HCT116 (cell line): Measurements from ENCODE around the gene MAPK8IP1. TPM values are rescaled to one million over a fixed set of nuclear protein-coding genes. Genes with fewer than 3 reads are reported as not detected.

Experiments
- ATAC-seq: fragments of 200-7000 bp; cut with Tn5 transposase; 2 replicates; pipeline ENCODE4 v1.9.1; 2020; ENCODE audit warnings: mild to moderate bottlenecking, moderate library complexity
- BruUV-seq: library from RNA; stranded (reverse); fragments of 400-500 nt; replicated peaks from 2 replicates; lab custom pipeline; 2021; lab: Mats Ljungman, UMichigan
- CTCF ChIA-PET: fragments of 300-600 bp; sonication (Branson Sonifier 250); formaldehyde crosslinking; loops from one replicate; lab custom pipeline; 2021; ENCODE audit warnings: antibody characterized with exemption; lab: Charles Lee
- POLR2A ChIA-PET: fragments of 300-600, 350-600 bp; sonication (Branson Sonifier 250); formaldehyde crosslinking; loops from one replicate; lab custom pipeline; 2021; ENCODE audit warnings: antibody characterized with exemption; lab: Charles Lee
- RAD21 ChIA-PET, 2 experiments: fragments of 300-600 bp; sonication (Branson Sonifier 250); formaldehyde crosslinking; loops; one replicate each; lab custom pipeline; 2023; ENCODE audit warnings: low total read pairs in 2 of 2; ENCODE audit not compliant: uncharacterized antibody in 2 of 2, unreplicated experiment in 2 of 2, low non-redundant PET in 1 of 2; lab: Charles Lee
- DNase-seq: peaks from one replicate; pipeline ENCODE4 v3.0.0-alpha.2; 2010; ENCODE audit warnings: low read depth, low spot score
- H2AFZ ChIP-seq: fragments of 200-600 bp; shearing (Covaris generic), sonication (generic); 2 replicates; pipeline ENCODE4 v1.6.1; 2017; ENCODE audit warnings: low read depth, mixed run types, mixed read lengths, antibody characterized with exemption, low read length; ENCODE audit not compliant: poor library complexity, severe bottlenecking
- H3K27ac ChIP-seq: 2 replicates; pipeline ENCODE4 v1.5.1; 2012; ENCODE audit warnings: low read depth, low read length
- H3K27me3 ChIP-seq: fragments of 200-600 bp; sonication (generic); 2 replicates; pipeline ENCODE4 v1.6.1; 2016; ENCODE audit warnings: mixed run types, low read length, mixed read lengths; ENCODE audit not compliant: insufficient read depth
- H3K36me3 ChIP-seq, 2 experiments: fragments of 200-500 bp in 1 of 2; fragments of 200-600 bp in 1 of 2; sonication (Bioruptor generic) in 1 of 2; sonication (generic) in 1 of 2; 2 replicates each; pipeline versions ENCODE4 v1.5.1 to v1.6.1; 2014 to 2016; ENCODE audit warnings: low read length in 2 of 2, inconsistent platforms in 1 of 2, mixed read lengths in 1 of 2, mixed run types in 1 of 2; ENCODE audit not compliant: insufficient read depth in 2 of 2, control insufficient read depth in 1 of 2
- H3K4me1 ChIP-seq, 2 experiments: fragments of 200-600 bp in 1 of 2; sonication (generic) in 1 of 2; 2 replicates each; pipeline versions ENCODE4 v1.5.1 to v1.6.1; 2012 to 2017; ENCODE audit warnings: low read length in 2 of 2, inconsistent platforms in 1 of 2, mild to moderate bottlenecking in 1 of 2, mixed read lengths in 1 of 2, mixed run types in 1 of 2, moderate library complexity in 1 of 2; ENCODE audit not compliant: insufficient read depth in 2 of 2, control insufficient read depth in 1 of 2
- H3K4me2 ChIP-seq: fragments of 200-600 bp; sonication (generic); 2 replicates; pipeline ENCODE4 v1.6.1; 2017; ENCODE audit warnings: mixed run types, low read length, mixed read lengths
- H3K4me3 ChIP-seq, 2 experiments: fragments of 200-600 bp in 1 of 2; sonication (generic) in 1 of 2; replicated peaks in 1 of 2; 2 replicates each; pipeline ENCODE4 v1.5.1; 2011 to 2016; ENCODE audit warnings: low read length in 2 of 2, control low read depth in 1 of 2, low read depth in 1 of 2, mild to moderate bottlenecking in 1 of 2, mixed read lengths in 1 of 2, mixed run types in 1 of 2
- H3K79me2 ChIP-seq: fragments of 200-600 bp; sonication (generic); 2 replicates; pipeline ENCODE4 v1.6.1; 2017; ENCODE audit warnings: mild to moderate bottlenecking, mixed run types, low read length, moderate library complexity, mixed read lengths; ENCODE audit not compliant: insufficient read depth
- H3K9ac ChIP-seq: fragments of 200-600 bp; sonication (generic); 2 replicates; pipeline ENCODE4 v1.6.1; 2016; ENCODE audit warnings: low read length, mixed read lengths
- H3K9me2 ChIP-seq: fragments of 200-600 bp; sonication (generic), shearing (Covaris generic); 2 replicates; pipeline ENCODE4 v1.6.1; 2017; ENCODE audit warnings: mixed run types, mild to moderate bottlenecking, moderate library complexity; ENCODE audit not compliant: insufficient read depth
- H3K9me3 ChIP-seq, 2 experiments: fragments of 200-500 bp in 1 of 2; fragments of 200-600 bp in 1 of 2; sonication (Bioruptor generic) in 1 of 2; sonication (generic) in 1 of 2; 2 replicates each; pipeline ENCODE4 v1.6.1; 2014 to 2017; ENCODE audit warnings: low read length in 2 of 2, mixed read lengths in 2 of 2, inconsistent platforms in 1 of 2, low read depth in 1 of 2, mild to moderate bottlenecking in 1 of 2, mixed run types in 1 of 2, moderate library complexity in 1 of 2; ENCODE audit not compliant: control insufficient read depth in 1 of 2, insufficient read depth in 1 of 2
- H4K20me1 ChIP-seq: fragments of 200-600 bp; sonication (generic), shearing (Covaris generic); 2 replicates; pipeline ENCODE4 v1.6.1; 2017; ENCODE audit warnings: mixed run types, mild to moderate bottlenecking, moderate library complexity; ENCODE audit not compliant: insufficient read depth
- ATF3 ChIP-seq: IDR thresholded peaks from 2 replicates; pipeline ENCODE4 v1.6.1; 2012
- CBX3 ChIP-seq: IDR thresholded peaks from 2 replicates; pipeline ENCODE4 v1.6.1; 2012; ENCODE audit warnings: low read depth
- ELF1 ChIP-seq: IDR thresholded peaks from 2 replicates; pipeline ENCODE4 v1.6.1; 2012; ENCODE audit warnings: low read depth, borderline replicate concordance
- EZH2 ChIP-seq: fragments of 200-600 bp; sonication (generic); IDR thresholded peaks from 2 replicates; pipeline ENCODE4 v1.6.1; 2017; ENCODE audit warnings: antibody characterized with exemption, mixed run types
- FOSL1 ChIP-seq: IDR thresholded peaks from 2 replicates; pipeline ENCODE4 v1.6.1; 2012; ENCODE audit warnings: low read depth
- MAX ChIP-seq: IDR thresholded peaks from 2 replicates; pipeline ENCODE4 v1.6.1; 2012
- POLR2A ChIP-seq: IDR thresholded peaks from 2 replicates; pipeline ENCODE4 v1.7.0; 2011; ENCODE audit warnings: borderline replicate concordance; ENCODE audit not compliant: insufficient read depth, insufficient read length; ENCODE audit errors: extremely low read depth
- POLR2AphosphoS5 ChIP-seq: IDR thresholded peaks from 2 replicates; pipeline ENCODE4 v1.6.1; 2011; ENCODE audit warnings: mild to moderate bottlenecking, low read depth, low read length, moderate library complexity
- REST ChIP-seq: IDR thresholded peaks from 2 replicates; pipeline ENCODE4 v1.6.1; 2012; ENCODE audit warnings: low read depth
- SIN3A ChIP-seq: IDR thresholded peaks from 2 replicates; pipeline ENCODE4 v1.6.1; 2012; ENCODE audit warnings: low read depth
- SP1 ChIP-seq: IDR thresholded peaks from 2 replicates; pipeline ENCODE4 v1.6.1; 2012; ENCODE audit warnings: low read depth
- SRF ChIP-seq: IDR thresholded peaks from 2 replicates; pipeline ENCODE4 v1.6.1; 2012; ENCODE audit warnings: low read depth
- TCF7L2 ChIP-seq: IDR thresholded peaks from 2 replicates; pipeline ENCODE4 v1.7.0; 2011; ENCODE audit warnings: borderline replicate concordance, inconsistent platforms; ENCODE audit not compliant: insufficient read depth, insufficient read length; ENCODE audit errors: extremely low read depth
- ZBTB33 ChIP-seq: IDR thresholded peaks from 2 replicates; pipeline ENCODE4 v1.6.1; 2011; ENCODE audit warnings: mild to moderate bottlenecking, low read length, moderate library complexity; ENCODE audit not compliant: insufficient replicate concordance; ENCODE audit errors: extremely low read depth
- intact Hi-C: fragments of 100-400 bp; cut with micrococcal nuclease; formaldehyde crosslinking; loops from 2 replicates; pipeline ENCODE4 v1.10.0; 2022
- total RNA-seq: library from RNA; stranded (reverse); gene quantifications from one replicate; pipeline ENCODE4 v1.2.1, GENCODE V29; 2021; ENCODE audit not compliant: unreplicated experiment

MAPK8IP1 gene
- total RNA-seq, 1 experiment from 2014 or later = 10.1 TPM

- TF ChIP-seq REST = no peak
- TF ChIP-seq EZH2 = no peak
- no peak for TF ChIP-seq ATF3
- no peak for TF ChIP-seq ZBTB33
- no peak for TF ChIP-seq POLR2A
- no peak for TF ChIP-seq FOSL1
- no peak for TF ChIP-seq POLR2AphosphoS5
- TF ChIP-seq SP1 = no peak
- TF ChIP-seq SIN3A = no peak
- TF ChIP-seq, all 23 proteins: peak for 0
Measured at GRCh38 chr11:45850446-45850845, 35.0 kb upstream of the MAPK8IP1 start (continued).

GRCh38 chr11:45851228-45851627 is 34.2 kb upstream of the MAPK8IP1 start:
- H3K4me1 ChIP-seq = peaks cover 2 to 16% of the 10 kb centered on the region in 2 experiments; a peak in 3 of 4 replicates
- peaks cover 34% of the 10 kb centered on the region for H3K79me2 ChIP-seq
- no peaks in the 10 kb centered on the region for H4K20me1 ChIP-seq
- ATAC-seq = no peak
- H2AFZ ChIP-seq = no peak overlapping the region
- ChIA-PET RAD21 (no interaction called here), POLR2A (no interaction called here), CTCF (interaction anchor here (2.0 kb wide), 1 partner anchor 22 kb away, joined by 6 read pairs; no protein-coding TSS in a partner anchor)
- no peaks in the 10 kb centered on the region for H3K9me3 ChIP-seq
- H3K9ac ChIP-seq = no peak overlapping the region
- no peak overlapping the region for H3K4me3 ChIP-seq
- H3K4me2 ChIP-seq = no peak overlapping the region
- no peaks in the 10 kb centered on the region for H3K9me2 ChIP-seq
- H3K27ac ChIP-seq = no peak overlapping the region
- no peaks in the 10 kb centered on the region for H3K27me3 ChIP-seq
- intact Hi-C loops = no loop called here
- peaks cover 0 to 2% of the 10 kb centered on the region in 2 experiments; a peak in 1 of 4 replicates for H3K36me3 ChIP-seq
- DNase-seq = no peak
- BruUV-seq = no TSS peak
- TF ChIP-seq REST (no peak), POLR2A (no peak), POLR2AphosphoS5 (no peak), MAX (no peak), ELF1 (no peak), TCF7L2 (no peak), SRF (no peak), SIN3A (no peak), SP1 (no peak), CBX3 (no peak), ATF3 (no peak)
